ENCODE data around the gene WWOX. TPM values are rescaled to one million over a fixed set of nuclear protein-coding genes. Genes with fewer than 3 reads are reported as not detected.

The WWOX gene
- total and polyA plus RNA-seq, 2 donors (not counting 3 experiments of a cell fraction or from before 2014, with no cell fraction given): 6.2 to 12.5 TPM

DNA sequence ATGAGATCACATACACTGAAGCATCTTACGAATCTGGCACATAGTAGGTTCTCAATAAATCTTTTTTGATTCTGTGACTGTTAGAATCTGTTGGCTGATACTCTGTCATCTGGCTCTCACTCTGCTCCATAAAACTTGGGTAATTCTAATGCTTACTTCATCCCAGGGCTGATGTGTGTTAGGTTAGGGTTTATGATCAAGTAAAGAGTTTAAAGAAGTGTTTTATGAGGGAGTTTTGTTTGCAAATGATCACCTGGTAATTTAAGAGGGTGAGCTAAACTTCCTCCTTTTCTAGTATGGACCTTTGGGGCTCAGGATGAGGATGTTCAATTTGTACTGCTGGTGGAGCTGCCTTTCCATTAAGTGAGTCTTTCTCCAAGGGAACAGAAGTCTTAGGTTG lies 364.1 kb downstream of the WWOX start:
- TF ChIP-seq, protein P1, sequence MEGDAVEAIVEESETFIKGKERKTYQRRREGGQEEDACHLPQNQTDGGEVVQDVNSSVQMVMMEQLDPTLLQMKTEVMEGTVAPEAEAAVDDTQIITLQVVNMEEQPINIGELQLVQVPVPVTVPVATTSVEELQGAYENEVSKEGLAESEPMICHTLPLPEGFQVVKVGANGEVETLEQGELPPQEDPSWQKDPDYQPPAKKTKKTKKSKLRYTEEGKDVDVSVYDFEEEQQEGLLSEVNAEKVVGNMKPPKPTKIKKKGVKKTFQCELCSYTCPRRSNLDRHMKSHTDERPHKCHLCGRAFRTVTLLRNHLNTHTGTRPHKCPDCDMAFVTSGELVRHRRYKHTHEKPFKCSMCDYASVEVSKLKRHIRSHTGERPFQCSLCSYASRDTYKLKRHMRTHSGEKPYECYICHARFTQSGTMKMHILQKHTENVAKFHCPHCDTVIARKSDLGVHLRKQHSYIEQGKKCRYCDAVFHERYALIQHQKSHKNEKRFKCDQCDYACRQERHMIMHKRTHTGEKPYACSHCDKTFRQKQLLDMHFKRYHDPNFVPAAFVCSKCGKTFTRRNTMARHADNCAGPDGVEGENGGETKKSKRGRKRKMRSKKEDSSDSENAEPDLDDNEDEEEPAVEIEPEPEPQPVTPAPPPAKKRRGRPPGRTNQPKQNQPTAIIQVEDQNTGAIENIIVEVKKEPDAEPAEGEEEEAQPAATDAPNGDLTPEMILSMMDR (IDR thresholded peaks at IDR 0.05; ENCODE audit: extremely low read depth in 1 of 2, insufficient read depth in 1 of 2, low read depth in 1 of 2, low read length in 2 of 2): no peak
- TF ChIP-seq POLR2AphosphoS5 (IDR thresholded peaks at IDR 0.05; ENCODE audit: insufficient read depth, low read depth, low read length) (no peak), JUN (IDR thresholded peaks at IDR 0.05; ENCODE audit: borderline replicate concordance, insufficient read depth, insufficient read length, low read depth) (no peak), GATA2 (IDR thresholded peaks at IDR 0.05; ENCODE audit: insufficient read depth, insufficient read length, low read depth, low read length) (no peak), MYC (IDR thresholded peaks at IDR 0.05; ENCODE audit: low read depth, low read length) (no peak), EZH2 (IDR thresholded peaks at IDR 0.05; ENCODE audit: borderline replicate concordance, low read depth, low read length, severe bottlenecking) (no peak), POLR2A (IDR thresholded peaks at IDR 0.05; ENCODE audit: low read depth, low read length) (no peak)
- TF ChIP-seq, protein P2, sequence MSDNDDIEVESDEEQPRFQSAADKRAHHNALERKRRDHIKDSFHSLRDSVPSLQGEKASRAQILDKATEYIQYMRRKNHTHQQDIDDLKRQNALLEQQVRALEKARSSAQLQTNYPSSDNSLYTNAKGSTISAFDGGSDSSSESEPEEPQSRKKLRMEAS (IDR thresholded peaks at IDR 0.05; ENCODE audit: insufficient read depth, insufficient read length): no peak
- H3K9me3 ChIP-seq (replicated peaks; ENCODE audit: control insufficient read depth, insufficient read depth, low read length): peaks cover 5% of the 10 kb centered on the region
- H3K4me3 ChIP-seq (replicated peaks in 1 of 3; ENCODE audit: insufficient read depth in 1 of 3, low read depth in 1 of 3, low read length in 3 of 3): no peak overlapping the region
- no peaks in the 10 kb centered on the region for H3K4me1 ChIP-seq (ENCODE audit: control insufficient read depth, extremely low read depth, insufficient read depth, low read length)
- no peak overlapping the region for H3K4me2 ChIP-seq (ENCODE audit: insufficient read depth, low read length)
- H3K36me3 ChIP-seq (ENCODE audit: control insufficient read depth in 2 of 2, extremely low read depth in 1 of 2, insufficient read depth in 2 of 2, low read length in 2 of 2): no peaks in the 10 kb centered on the region
- ChIA-PET POLR2A (no interaction called here), CTCF (no interaction called here)
- dilution Hi-C loops (cut with MboI; ENCODE audit: extremely low pct_ligation_motif_present, low sequenced_read_pairs) (no loop called here), intact Hi-C loops (cut with micrococcal nuclease) (no loop called here)
- DNase-seq (ENCODE audit: low read depth, low spot score): no peak
- no peak overlapping the region for H2AFZ ChIP-seq (ENCODE audit: low read depth, low read length)
- BruUV-seq (replicated peaks): no TSS peak
- no peak for FAIRE-seq
- no peak overlapping the region for H3K27ac ChIP-seq (ENCODE audit: insufficient read depth, low read depth, low read length)
- no peaks in the 10 kb centered on the region for H4K20me1 ChIP-seq (replicated peaks; ENCODE audit: control insufficient read depth, extremely low read depth, insufficient read depth, low read length)
- H3K9me1 ChIP-seq (replicated peaks; ENCODE audit: control insufficient read depth, extremely low read depth, insufficient read depth, low read length): no peaks in the 10 kb centered on the region
- no peak overlapping the region for H3K9ac ChIP-seq (replicated peaks; ENCODE audit: extremely low read depth, insufficient read depth, low read length)
- no peaks in the 10 kb centered on the region for H3K79me2 ChIP-seq (ENCODE audit: control insufficient read depth, insufficient read depth, low read length)
- no peaks in the 10 kb centered on the region for H3K27me3 ChIP-seq (ENCODE audit: control insufficient read depth in 2 of 2, insufficient read depth in 2 of 2, low read length in 2 of 2)
